GM23338 (cell line): Measurements from ENCODE around the gene SHCBP1L. TPM values are rescaled to one million over a fixed set of nuclear protein-coding genes. Genes with fewer than 3 reads are reported as not detected.

Experiments used
- ATAC-seq: fragments of 200-7000 bp; cut with Tn5 transposase; 3 replicates; pipeline ENCODE4 v1.9.1; 2020
- DNase-seq: peaks from one replicate; pipeline ENCODE4 v3.0.0-alpha.2; 2015; ENCODE audit warnings: low spot score
- H2AFZ ChIP-seq: fragments of 200-600 bp; sonication (generic); 2 replicates; pipeline ENCODE4 v1.8.0; 2016; ENCODE audit warnings: antibody characterized with exemption, mild to moderate bottlenecking, moderate library complexity
- H3F3A ChIP-seq: fragments of 200-600 bp; sonication (generic); replicated peaks from 2 replicates; pipeline ENCODE4 v1.8.0; 2017; ENCODE audit warnings: antibody characterized with exemption, mixed run types, low read depth
- H3K27ac ChIP-seq: fragments of 200-600 bp; sonication (generic); 2 replicates; pipeline ENCODE4 v1.6.1; 2016; ENCODE audit warnings: low read depth
- H3K27me3 ChIP-seq: fragments of 200-600 bp; sonication (generic); 2 replicates; pipeline ENCODE4 v1.8.0; 2016; ENCODE audit warnings: mild to moderate bottlenecking, mixed run types, moderate library complexity; ENCODE audit not compliant: insufficient read depth
- H3K36me3 ChIP-seq: fragments of 200-600 bp; sonication (generic); 2 replicates; pipeline ENCODE4 v1.8.0; 2016; ENCODE audit warnings: mild to moderate bottlenecking; ENCODE audit not compliant: insufficient read depth
- H3K4me1 ChIP-seq: fragments of 200-600 bp; sonication (generic); 2 replicates; pipeline ENCODE4 v1.8.0; 2016; ENCODE audit warnings: mild to moderate bottlenecking, moderate library complexity; ENCODE audit not compliant: insufficient read depth
- H3K4me2 ChIP-seq: fragments of 200-600 bp; sonication (generic); 2 replicates; pipeline ENCODE4 v1.7.1; 2017; ENCODE audit warnings: mixed run types
- H3K4me3 ChIP-seq: fragments of 200-600 bp; sonication (generic); 2 replicates; pipeline ENCODE4 v1.6.1; 2016; ENCODE audit warnings: mixed run types
- H3K79me2 ChIP-seq: fragments of 200-600 bp; sonication (generic); replicated peaks from 2 replicates; pipeline ENCODE4 v1.8.0; 2017; ENCODE audit warnings: mild to moderate bottlenecking; ENCODE audit not compliant: insufficient read depth
- H3K9me2 ChIP-seq: fragments of 200-600 bp; sonication (generic); 2 replicates; pipeline ENCODE4 v1.8.0; 2017; ENCODE audit not compliant: insufficient read depth
- H4K20me1 ChIP-seq: fragments of 200-600 bp; sonication (generic); replicated peaks from 2 replicates; pipeline ENCODE4 v1.8.0; 2017; ENCODE audit warnings: mild to moderate bottlenecking; ENCODE audit not compliant: insufficient read depth
- H3K27ac Mint-ChIP-seq: 2 replicates; pipeline ENCODE4 v1.8.0; 2020; ENCODE audit warnings: inconsistent platforms, mild to moderate bottlenecking, moderate library complexity, mixed read lengths
- H3K27me3 Mint-ChIP-seq: 3 replicates; pipeline ENCODE4 v1.8.0; 2022; ENCODE audit warnings: low read depth, mild to moderate bottlenecking, moderate library complexity, mixed read lengths, inconsistent platforms; ENCODE audit not compliant: insufficient read depth, poor library complexity
- H3K36me3 Mint-ChIP-seq: 3 replicates; pipeline ENCODE4 v1.8.0; 2021; ENCODE audit warnings: low read depth, mild to moderate bottlenecking, inconsistent platforms, moderate library complexity, mixed read lengths
- H3K4me1 Mint-ChIP-seq: 3 replicates; pipeline ENCODE4 v1.8.0; 2020; ENCODE audit warnings: mild to moderate bottlenecking, inconsistent platforms, mixed read lengths
- H3K4me3 Mint-ChIP-seq: 3 replicates; pipeline ENCODE4 v1.8.0; 2021; ENCODE audit warnings: moderate library complexity, mild to moderate bottlenecking, inconsistent platforms, mixed read lengths
- H3K9me3 Mint-ChIP-seq: 3 replicates; pipeline ENCODE4 v1.8.0; 2020; ENCODE audit warnings: moderate library complexity, mild to moderate bottlenecking, inconsistent platforms, mixed read lengths
- CREB1 ChIP-seq: fragments of 250-450 bp; sonication (Bioruptor Pico); IDR thresholded peaks from 2 replicates; pipeline ENCODE4 v1.5.0; 2020; ENCODE audit warnings: low read depth, mild to moderate bottlenecking, moderate library complexity
- CTCF ChIP-seq, 2 experiments: fragments of 200-600 bp in 1 of 2; sonication (generic) in 1 of 2; conservative IDR thresholded peaks; 2 replicates each; pipeline versions ENCODE4 v1.5.1 to v1.6.1; 2016 to 2017; ENCODE audit warnings: antibody characterized with exemption in 2 of 2, low read depth in 2 of 2, mild to moderate bottlenecking in 2 of 2, moderate library complexity in 1 of 2
- ETS1 ChIP-seq: IDR thresholded peaks from 2 replicates; pipeline ENCODE4 v1.6.1; 2016; ENCODE audit warnings: antibody characterized with exemption
- EZH2 ChIP-seq: fragments of 200-600 bp; sonication (generic); IDR thresholded peaks from one replicate; pipeline ENCODE4 v1.8.0; 2017; ENCODE audit warnings: antibody characterized with exemption, mild to moderate bottlenecking, low read depth; ENCODE audit not compliant: unreplicated experiment
- EZH2phosphoT487 ChIP-seq: fragments of 200-600 bp; sonication (generic); IDR thresholded peaks from one replicate; pipeline ENCODE4 v1.8.1; 2018; ENCODE audit warnings: antibody characterized with exemption; ENCODE audit not compliant: unreplicated experiment
- JUNB ChIP-seq: IDR thresholded peaks from one replicate; pipeline ENCODE4 v1.6.1; 2016; ENCODE audit warnings: antibody characterized with exemption; ENCODE audit not compliant: unreplicated experiment
- NANOG ChIP-seq: IDR thresholded peaks from 2 replicates; pipeline ENCODE4 v1.6.1; 2016; ENCODE audit warnings: antibody characterized with exemption, borderline replicate concordance
- POLR2AphosphoS5 ChIP-seq: IDR thresholded peaks from 2 replicates; pipeline ENCODE4 v1.6.1; 2016; ENCODE audit warnings: antibody characterized with exemption, low read depth
- REST ChIP-seq: IDR thresholded peaks from one replicate; pipeline ENCODE4 v1.6.1; 2018; ENCODE audit warnings: antibody characterized with exemption; ENCODE audit not compliant: unreplicated experiment
- STAT1 ChIP-seq: IDR thresholded peaks from one replicate; pipeline ENCODE4 v1.6.1; 2016; ENCODE audit warnings: antibody characterized with exemption; ENCODE audit not compliant: unreplicated experiment
- ZNF114 ChIP-seq: fragments of 250-450 bp; sonication (Bioruptor Pico); IDR thresholded peaks from 2 replicates; pipeline ENCODE4 v1.5.0; 2020; ENCODE audit warnings: mild to moderate bottlenecking, moderate library complexity
- ZNF331 ChIP-seq: fragments of 250-450 bp; sonication (Bioruptor Pico); IDR thresholded peaks from 2 replicates; pipeline ENCODE4 v1.5.0; 2020; ENCODE audit warnings: low read depth, mild to moderate bottlenecking, moderate library complexity
- ZNF462 ChIP-seq: fragments of 250-450 bp; sonication (Bioruptor Pico); IDR thresholded peaks from 2 replicates; pipeline ENCODE4 v1.5.0; 2020; ENCODE audit warnings: mild to moderate bottlenecking, moderate library complexity
- polyA plus RNA-seq: library from polyadenylated mRNA; unstranded; fragments of >200 nt; fragmentation: Nextera tagmentation; extraction: Ambion mirVana; gene quantifications from 2 replicates; pipeline ENCODE4 v1.2.1, GENCODE V29; 2016
- total RNA-seq: library from RNA; depleted of rRNA; stranded (reverse); fragments of >200 nt; shearing (Covaris generic); gene quantifications from 2 replicates; pipeline ENCODE4 v1.2.3, GENCODE V29; 2014

The SHCBP1L gene
- total and polyA plus RNA-seq, 2 experiments from 2014 or later: not detected

GRCh38 chr1:182857212-182857611 lies 95.8 kb downstream of the SHCBP1L start:
- no peaks in the 10 kb centered on the region for H3K4me1 ChIP-seq
- peaks cover 8% of the 10 kb centered on the region; the same call in 1 of the 2 replicates for H3F3A ChIP-seq
- DNase-seq: no peak
- no peak overlapping the region for H3K4me3 ChIP-seq
- H3K27me3 ChIP-seq: no peaks in the 10 kb centered on the region
- Mint-ChIP-seq H3K36me3 (peaks cover 99% of the 10 kb centered on the region), H3K27ac (no peak overlapping the region), H3K9me3 (no peaks in the 10 kb centered on the region), H3K4me3 (no peak overlapping the region), H3K27me3 (no peaks in the 10 kb centered on the region), H3K4me1 (no peaks in the 10 kb centered on the region)
- H3K9me2 ChIP-seq: no peaks in the 10 kb centered on the region
- H4K20me1 ChIP-seq: peaks cover 42% of the 10 kb centered on the region
- no peak overlapping the region for H3K4me2 ChIP-seq
- no peak for ATAC-seq
- H3K79me2 ChIP-seq: peaks cover 95% of the 10 kb centered on the region
- no peak overlapping the region for H3K27ac ChIP-seq
- H2AFZ ChIP-seq: no peak overlapping the region
- TF ChIP-seq CTCF (conservative IDR thresholded peaks at IDR 0.05; ENCODE audit: low read depth in 2 of 2): no peak
- TF ChIP-seq ZNF462: no peak
- TF ChIP-seq ZNF331: no peak
- no peak for TF ChIP-seq JUNB
- no peak for TF ChIP-seq POLR2AphosphoS5
- TF ChIP-seq STAT1: no peak
- no peak for TF ChIP-seq NANOG
- no peak for TF ChIP-seq EZH2phosphoT487
- no peak for TF ChIP-seq ZNF114 (CRISPR knock-in tag)
- no peak for TF ChIP-seq CREB1 (CRISPR knock-in tag)
- TF ChIP-seq REST: no peak
- no peak for TF ChIP-seq ETS1
- no peak for TF ChIP-seq EZH2
- peaks cover 100% of the 10 kb centered on the region for H3K36me3 ChIP-seq
